Measurements from ENCODE around the gene SPG7.
"Not testable (repeated sequence)": the region's sequence is repeated elsewhere in the genome, so short reads cannot be mapped to it uniquely, and the experiment has no call there.

DNA sequence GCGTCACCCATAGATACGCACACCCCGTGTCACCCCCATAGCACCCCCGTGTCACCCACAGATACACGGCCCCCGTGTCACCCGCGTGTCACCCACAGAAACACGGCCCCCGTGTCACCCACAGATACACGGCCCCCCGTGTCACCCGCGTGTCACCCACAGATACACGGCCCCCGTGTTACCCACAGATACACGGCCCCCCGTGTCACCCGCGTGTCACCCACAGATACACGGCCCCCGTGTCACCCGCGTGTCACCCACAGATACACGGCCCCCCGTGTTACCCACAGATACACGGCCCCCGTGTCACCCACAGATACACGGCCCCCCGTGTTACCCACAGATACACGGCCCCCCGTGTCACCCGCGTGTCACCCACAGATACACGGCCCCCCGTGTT is 79.5 kb downstream of the SPG7 start:
- TF ChIP-seq ELF4 (CRISPR knock-in tag; IDR thresholded peaks at IDR 0.05; ENCODE audit: low read depth); NR2C2 (CRISPR knock-in tag; IDR thresholded peaks at IDR 0.05); TEAD4 (CRISPR knock-in tag; IDR thresholded peaks at IDR 0.05); PRRX2 (CRISPR knock-in tag; IDR thresholded peaks at IDR 0.05); CBFB (CRISPR knock-in tag; IDR thresholded peaks at IDR 0.05; ENCODE audit: low read depth); ZNF423 (CRISPR knock-in tag; IDR thresholded peaks at IDR 0.05); ZNF121 (CRISPR knock-in tag; IDR thresholded peaks at IDR 0.05); ZNF396 (CRISPR knock-in tag; IDR thresholded peaks at IDR 0.05; ENCODE audit: borderline replicate concordance); JUN (CRISPR knock-in tag; IDR thresholded peaks at IDR 0.05); TP53 (CRISPR knock-in tag; IDR thresholded peaks at IDR 0.05): not testable (repeated sequence)
- TF ChIP-seq, protein P1, sequence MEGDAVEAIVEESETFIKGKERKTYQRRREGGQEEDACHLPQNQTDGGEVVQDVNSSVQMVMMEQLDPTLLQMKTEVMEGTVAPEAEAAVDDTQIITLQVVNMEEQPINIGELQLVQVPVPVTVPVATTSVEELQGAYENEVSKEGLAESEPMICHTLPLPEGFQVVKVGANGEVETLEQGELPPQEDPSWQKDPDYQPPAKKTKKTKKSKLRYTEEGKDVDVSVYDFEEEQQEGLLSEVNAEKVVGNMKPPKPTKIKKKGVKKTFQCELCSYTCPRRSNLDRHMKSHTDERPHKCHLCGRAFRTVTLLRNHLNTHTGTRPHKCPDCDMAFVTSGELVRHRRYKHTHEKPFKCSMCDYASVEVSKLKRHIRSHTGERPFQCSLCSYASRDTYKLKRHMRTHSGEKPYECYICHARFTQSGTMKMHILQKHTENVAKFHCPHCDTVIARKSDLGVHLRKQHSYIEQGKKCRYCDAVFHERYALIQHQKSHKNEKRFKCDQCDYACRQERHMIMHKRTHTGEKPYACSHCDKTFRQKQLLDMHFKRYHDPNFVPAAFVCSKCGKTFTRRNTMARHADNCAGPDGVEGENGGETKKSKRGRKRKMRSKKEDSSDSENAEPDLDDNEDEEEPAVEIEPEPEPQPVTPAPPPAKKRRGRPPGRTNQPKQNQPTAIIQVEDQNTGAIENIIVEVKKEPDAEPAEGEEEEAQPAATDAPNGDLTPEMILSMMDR (IDR thresholded peaks at IDR 0.05) = not testable (repeated sequence)
- TF ChIP-seq, protein P2, sequence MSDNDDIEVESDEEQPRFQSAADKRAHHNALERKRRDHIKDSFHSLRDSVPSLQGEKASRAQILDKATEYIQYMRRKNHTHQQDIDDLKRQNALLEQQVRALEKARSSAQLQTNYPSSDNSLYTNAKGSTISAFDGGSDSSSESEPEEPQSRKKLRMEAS (CRISPR knock-in tag; IDR thresholded peaks at IDR 0.05) = not testable (repeated sequence)
- TF ChIP-seq, protein P3, sequence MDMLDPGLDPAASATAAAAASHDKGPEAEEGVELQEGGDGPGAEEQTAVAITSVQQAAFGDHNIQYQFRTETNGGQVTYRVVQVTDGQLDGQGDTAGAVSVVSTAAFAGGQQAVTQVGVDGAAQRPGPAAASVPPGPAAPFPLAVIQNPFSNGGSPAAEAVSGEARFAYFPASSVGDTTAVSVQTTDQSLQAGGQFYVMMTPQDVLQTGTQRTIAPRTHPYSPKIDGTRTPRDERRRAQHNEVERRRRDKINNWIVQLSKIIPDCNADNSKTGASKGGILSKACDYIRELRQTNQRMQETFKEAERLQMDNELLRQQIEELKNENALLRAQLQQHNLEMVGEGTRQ (CRISPR knock-in tag; IDR thresholded peaks at IDR 0.05) = not testable (repeated sequence)

Data from WTC11 (cell line).